HG02870 (cell line): Measurements from ENCODE around the gene IMPG1.

ENCODE experiments used
- ATAC-seq: cut with Tn5 transposase; IDR thresholded peaks from one replicate; pipeline ENCODE4 v1.9.1; 2021; ENCODE audit warnings: mild to moderate bottlenecking, moderate library complexity; ENCODE audit not compliant: unreplicated experiment

The IMPG1 gene, protein sequence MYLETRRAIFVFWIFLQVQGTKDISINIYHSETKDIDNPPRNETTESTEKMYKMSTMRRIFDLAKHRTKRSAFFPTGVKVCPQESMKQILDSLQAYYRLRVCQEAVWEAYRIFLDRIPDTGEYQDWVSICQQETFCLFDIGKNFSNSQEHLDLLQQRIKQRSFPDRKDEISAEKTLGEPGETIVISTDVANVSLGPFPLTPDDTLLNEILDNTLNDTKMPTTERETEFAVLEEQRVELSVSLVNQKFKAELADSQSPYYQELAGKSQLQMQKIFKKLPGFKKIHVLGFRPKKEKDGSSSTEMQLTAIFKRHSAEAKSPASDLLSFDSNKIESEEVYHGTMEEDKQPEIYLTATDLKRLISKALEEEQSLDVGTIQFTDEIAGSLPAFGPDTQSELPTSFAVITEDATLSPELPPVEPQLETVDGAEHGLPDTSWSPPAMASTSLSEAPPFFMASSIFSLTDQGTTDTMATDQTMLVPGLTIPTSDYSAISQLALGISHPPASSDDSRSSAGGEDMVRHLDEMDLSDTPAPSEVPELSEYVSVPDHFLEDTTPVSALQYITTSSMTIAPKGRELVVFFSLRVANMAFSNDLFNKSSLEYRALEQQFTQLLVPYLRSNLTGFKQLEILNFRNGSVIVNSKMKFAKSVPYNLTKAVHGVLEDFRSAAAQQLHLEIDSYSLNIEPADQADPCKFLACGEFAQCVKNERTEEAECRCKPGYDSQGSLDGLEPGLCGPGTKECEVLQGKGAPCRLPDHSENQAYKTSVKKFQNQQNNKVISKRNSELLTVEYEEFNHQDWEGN

DNA sequence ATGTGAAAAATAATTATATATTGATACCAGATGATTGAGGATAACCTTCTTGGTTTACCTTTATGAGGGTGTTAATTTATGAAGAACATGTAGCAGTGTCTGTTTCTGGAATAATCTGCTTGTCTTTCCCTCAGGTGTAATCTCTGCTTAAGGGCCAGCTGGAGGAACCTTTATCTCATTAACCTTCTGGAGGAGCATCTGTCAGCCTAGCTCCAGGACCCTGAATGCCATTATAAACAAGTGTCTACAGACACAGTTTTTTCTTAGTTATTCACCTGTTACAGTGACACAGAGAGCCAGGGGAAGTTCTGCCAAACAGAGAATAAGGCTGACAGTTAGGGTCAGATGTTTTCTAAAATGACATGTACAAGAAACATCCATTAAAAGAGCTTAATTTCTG is at the start of gene IMPG1:
IMPG1 (minus strand) TSS at position 101 of the 400 bp plus-strand sequence. CDS start 174 bp downstream, outside the sequence.
- no peak for ATAC-seq

DNA sequence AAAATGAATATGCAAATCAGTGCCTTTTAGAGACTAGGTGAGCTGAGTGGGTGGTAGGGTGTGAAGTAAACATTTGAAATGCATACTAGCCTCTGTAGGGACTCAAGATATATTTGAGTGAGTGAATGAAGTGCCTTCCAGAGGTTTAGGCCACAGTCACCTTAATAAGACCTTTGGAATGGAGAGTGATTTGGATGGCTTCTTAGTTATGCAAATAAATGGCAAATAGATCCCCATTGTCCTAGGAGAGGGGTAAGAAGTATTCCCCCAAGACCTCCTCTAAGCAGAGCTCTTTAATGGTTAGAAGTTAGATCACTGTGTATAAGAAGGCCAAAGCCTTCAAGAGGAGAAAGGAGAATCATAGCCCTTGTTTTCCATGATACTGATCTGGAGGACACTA is 47.8 kb upstream of the IMPG1 start:
- ATAC-seq = no peak

DNA sequence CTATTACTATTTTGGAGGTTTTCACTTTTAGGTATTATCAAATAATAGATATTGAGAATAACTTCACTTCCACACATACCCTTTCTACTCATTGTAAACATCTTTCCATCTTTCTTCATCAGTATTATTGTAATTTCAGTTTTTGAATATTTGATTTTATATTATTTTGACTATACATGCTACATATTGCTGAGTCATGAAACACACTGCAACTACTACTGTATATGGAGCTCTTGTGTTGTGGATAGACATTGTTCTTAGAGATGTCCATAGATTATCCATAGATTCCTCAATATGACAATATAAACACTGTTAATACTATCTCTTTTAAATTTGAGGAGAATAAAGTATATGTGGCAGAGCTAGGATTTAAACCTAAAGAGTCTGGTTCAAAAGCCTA is 819 bp upstream of the IMPG1 start:
- no peak for ATAC-seq

DNA sequence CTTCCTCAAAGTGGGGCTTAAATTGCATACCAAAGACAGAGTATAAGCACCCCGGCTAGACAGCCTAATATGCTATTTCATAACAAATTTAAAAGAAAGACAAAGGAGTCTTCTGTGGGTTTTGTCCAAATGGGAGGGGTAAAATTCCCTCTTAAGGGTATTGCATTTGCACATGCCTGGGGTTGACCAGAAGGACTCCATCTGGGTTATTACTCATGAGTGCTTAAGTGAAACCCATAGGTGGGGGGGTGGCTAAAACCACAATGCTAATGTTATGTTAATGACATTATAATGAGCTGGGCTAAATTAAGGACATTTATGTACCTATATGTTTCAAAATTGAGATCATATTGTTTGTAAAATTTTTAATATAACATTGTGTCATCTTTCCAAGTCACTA is 15.0 kb downstream of the IMPG1 start:
- no peak for ATAC-seq

DNA sequence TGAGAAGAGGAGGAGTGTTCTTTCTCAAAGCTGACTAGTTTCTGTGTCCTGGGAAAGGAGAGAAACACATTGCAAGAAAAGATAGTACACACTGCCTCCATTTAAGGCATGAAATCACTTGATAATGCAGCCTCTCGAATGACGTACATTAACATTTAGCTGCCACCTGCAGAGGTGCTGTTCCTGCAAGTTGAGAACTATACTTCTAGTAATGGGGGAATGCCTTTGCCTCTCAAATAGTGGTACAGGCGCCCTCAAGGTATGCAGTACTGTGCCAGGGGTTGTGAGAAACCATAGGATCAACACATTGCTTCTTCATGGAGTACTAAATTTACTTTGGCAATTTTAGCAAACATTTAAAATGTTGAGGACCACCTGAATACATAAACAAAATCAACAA is 20.1 kb downstream of the IMPG1 start:
- ATAC-seq = no peak

DNA sequence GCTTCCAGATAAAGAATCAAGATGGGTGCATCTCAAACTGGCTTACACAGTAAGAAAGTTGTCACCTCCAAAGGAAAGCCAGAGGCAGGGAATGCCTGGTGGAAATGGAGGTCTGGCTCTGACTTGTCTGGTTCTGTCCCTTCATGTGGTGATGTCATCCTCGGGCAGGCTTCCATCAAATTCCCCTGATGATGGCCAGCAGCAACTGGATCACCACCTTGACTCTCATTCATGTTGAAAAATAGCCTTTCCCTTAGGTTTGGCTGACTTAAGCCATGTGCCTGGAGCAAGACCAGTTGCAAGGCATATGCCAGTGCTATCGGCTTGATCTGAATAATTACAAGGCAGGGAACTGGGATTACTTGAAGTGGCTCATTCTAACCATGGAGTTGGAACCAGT is 28.8 kb downstream of the IMPG1 start:
- no peak for ATAC-seq

DNA sequence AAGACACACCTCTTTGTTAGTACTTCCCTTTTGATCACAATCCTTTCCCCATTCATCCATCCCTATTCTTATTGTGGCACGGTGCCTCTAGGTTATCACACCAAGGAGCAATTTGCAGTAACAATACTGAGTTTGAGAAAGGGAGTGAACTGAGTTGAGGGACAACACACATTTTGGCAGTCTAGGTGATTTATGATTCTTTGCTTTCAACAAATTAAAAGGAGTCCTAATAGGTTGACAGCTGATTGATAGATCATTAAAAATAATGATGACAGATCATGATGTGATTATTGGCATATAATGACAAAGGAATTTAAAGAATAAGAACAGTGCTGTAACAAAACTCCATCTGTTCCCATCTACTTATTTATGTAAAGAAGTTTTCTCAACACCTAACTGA is 36.7 kb downstream of the IMPG1 start:
- no peak for ATAC-seq

DNA sequence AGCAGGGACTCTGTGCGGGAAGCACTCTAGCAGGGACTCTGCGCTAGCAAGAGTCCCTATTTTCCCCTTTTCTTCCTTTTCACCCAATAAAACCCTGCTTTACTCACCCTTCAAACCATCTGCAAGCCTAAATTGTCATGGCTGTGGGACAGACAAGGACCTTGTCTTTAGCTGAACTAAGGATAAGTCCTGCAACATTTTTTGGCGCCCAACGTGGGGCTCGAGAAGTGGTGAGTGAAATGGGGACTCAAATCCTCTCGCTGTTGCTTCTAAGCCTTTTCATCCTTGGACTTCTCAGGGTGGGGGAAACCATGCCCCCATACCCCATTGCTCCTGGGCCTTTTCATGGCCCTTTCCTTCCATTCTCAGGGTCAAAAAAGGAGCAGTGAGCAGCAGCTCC is 46.4 kb downstream of the IMPG1 start:
- ATAC-seq = no peak

DNA sequence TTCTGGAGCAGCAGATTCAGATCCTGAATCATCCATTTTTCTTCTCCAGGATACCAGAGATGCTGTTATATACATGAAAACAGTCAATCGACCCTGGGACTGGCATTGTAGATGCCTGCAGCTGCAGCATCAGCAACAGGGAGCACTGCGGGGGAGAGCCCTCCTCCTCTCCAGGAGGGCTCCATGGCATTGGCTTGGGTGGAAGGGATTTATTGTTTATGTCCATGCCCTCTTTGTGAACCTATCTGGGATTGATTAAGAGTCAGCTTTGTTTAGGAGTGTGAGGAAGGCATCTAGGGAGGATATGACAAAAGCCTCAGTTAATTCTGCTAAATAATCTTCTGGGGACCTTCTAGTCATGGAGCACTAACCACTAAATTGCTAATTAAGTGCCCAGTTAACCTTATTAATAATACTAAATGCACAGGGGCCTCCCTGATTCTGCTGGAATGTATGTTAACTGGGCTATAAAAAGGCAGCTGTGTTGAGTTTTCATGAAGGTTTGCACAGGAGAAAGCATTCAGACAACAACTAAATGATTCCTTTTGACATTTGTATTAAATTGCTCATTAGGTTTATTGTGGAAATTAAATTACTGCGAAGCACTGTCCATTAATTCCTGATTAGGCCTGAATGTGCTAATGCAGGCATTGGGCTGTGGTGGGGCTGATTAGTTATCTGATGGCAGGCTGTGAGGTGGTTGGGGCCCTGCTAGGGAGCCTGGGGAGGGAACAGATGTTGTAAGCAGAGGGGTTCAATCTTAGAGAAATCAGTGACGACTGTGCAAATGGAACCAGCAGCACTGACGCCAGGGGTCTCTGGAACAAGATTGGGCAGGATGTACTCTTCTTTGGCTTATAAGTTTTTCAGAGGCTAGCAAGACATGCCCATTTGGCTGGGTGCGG is 57.6 kb downstream of the IMPG1 start:
- ATAC-seq = no peak

DNA sequence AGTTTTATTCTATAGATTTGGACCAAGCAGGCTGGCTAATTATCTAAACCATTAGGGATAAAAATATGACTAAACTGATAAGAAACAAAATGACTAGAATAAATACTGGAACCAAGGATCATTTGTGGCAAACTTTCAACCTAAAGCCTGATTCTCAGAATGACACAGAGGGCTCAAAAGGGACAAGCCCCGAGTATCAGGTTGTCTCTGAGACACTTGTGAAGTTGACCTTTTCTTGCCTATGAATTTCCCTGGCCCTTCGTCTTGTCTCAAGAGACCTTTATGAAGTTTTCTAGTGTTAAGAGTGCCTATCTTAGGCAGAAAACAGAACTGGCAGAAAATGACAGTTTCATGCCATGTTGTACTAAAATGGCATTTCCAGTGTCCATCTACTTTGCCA is 68.3 kb downstream of the IMPG1 start:
- ATAC-seq = peak; percentile 70

DNA sequence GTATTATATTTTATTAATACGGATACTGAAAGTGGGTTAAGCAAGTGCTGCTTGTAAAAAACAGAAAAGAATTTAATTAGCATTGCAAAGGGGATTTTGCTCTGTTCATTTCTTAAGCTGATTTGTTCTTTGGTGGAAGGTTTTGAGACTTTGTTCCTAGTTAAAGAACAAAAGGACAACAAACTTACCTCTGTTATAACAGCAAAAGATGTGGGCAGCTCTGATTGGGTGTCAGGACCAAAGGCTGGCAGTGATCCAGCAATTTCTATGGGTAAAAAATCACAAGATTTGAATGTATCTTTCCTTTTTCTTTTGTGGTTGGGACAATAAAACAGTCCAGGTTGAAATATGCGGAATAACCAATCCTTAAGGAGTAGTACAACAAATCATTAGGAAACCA is 68.8 kb downstream of the IMPG1 start:
- no peak for ATAC-seq

DNA sequence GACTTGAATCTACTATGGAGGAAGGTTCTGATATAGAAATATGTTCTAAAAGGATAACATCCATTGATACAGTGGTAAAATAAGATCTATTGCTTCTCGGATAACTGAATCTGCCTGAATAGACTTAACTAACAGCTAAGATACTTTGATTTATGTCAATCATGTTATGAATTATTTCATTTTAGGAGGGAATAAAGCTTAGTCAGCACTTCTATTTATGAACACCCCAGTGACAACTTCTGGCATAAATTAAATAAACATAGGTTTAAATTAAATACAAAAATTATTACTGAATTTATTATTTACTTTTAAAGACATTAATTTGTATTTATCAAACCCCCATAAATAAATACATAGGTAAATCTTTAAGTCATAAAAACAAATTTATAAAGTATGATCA is 69.3 kb downstream of the IMPG1 start:
- no peak for ATAC-seq

DNA sequence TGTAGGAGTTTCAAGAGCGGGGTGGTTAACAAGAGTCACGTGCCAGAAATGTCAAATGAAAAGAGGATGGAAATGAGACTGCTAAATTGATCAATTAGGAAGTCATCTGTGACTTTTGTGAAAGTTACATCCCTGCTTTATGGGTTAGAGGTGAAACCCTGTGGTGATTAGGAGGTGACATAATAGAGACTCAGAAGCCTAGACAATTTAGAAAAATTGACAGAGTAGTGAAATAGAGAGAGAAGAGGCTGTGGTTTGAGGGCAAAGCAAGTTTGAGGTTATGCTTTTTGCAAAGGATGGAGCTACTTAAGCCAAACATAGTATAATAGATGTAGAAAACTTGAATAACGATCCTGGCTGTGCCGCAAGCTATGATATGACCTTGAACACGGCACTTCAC is 71.8 kb downstream of the IMPG1 start:
- ATAC-seq = no peak

DNA sequence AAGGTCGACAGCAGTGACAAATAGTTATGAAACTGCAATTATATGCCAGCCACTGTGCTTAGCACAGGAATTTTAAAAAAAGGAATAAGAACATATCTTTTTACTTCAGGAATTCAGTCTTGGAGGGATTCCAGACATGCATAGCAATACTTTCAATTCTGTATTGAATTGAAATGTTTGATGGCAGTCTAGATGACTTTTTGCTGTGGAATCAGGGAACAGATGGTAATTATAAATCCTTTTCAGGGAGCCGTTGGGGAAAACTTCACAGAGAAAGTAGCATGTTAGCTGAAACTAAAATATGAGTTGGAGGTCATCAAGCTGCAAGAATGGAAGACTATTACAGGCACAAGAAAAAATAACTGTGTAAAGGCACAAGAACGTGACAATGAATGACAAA is 74.8 kb downstream of the IMPG1 start:
- ATAC-seq = no peak

DNA sequence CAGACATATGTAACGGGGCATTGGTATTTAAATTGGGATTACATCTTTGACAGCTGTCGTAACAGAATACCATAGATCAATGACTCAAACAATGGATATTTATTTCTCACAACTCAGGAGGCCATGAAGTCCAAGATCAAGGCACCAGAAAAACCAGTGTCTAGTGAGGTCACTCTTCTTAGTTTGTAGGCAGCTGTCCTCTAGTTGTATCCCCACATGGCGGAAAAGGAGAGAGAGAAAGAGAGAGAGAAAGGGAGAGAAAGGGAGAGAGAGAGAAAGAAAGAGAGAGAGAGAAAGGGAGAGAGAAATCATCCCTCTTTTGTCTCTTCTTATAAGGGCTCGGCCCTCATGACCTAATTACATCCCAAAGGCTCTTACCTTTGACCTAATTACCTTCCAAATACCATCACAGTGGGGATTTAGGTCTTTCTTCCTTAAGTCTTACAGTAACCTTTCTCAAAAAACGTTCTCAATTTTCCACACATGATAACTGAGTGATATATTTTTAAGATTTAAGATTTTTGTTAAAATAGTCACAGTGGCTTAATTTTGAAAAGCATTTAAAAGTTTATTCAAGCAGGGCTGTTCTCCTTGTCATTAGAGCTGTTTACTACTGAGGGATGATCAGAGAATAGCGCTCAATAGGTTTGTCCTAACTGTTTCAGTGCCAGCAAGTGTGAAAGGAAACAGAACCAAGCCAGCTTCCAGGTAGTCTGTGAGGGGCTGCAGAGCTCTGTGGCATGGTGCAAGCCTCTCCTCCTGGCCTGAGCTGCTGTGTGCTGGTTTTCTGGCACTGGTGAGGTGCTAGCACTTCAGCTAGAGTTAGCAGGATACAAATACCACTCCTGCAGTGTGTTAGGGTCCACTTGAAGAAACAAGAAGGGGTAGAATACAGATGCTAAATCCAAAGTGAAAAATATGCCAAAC is 79.0 kb downstream of the IMPG1 start:
- no peak for ATAC-seq

DNA sequence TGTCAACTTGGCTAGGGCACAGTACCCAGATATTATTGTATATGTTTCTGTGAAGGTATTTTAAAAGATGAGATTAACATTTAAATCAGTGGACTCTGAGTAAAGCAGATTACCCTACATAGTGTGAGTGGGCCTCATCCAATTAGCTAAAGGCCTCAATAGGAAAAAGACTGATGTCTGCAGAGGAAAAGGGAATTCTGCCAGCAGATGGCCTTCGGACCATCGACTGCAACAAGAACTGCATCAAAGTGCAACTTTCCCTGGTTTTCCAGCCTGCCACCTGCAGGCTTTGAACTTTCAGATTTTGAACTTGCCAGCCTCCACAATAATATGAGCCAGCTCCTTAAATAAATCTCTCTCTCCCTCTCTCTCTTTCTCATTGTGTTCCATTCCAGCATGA is 80.5 kb downstream of the IMPG1 start:
- no peak for ATAC-seq

DNA sequence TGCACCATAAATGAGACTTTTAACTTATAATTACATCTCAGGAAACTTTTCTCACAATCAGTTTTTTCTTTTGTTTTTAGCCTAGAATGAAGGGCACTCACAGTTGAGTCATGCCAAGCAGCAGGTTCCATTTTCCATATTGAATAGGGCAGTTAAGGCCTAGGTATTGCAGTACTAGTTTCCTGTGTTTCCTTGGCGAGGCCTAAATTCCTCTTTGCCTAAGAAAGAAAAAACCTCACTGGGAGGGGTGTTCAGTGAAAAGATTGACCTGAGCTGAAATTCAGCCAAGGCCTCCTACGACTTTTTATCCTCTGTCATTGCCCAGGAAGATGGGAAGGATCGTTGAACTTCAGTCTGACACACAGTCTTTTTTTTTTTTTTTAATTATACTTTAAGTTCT is 85.5 kb downstream of the IMPG1 start:
- no peak for ATAC-seq

DNA sequence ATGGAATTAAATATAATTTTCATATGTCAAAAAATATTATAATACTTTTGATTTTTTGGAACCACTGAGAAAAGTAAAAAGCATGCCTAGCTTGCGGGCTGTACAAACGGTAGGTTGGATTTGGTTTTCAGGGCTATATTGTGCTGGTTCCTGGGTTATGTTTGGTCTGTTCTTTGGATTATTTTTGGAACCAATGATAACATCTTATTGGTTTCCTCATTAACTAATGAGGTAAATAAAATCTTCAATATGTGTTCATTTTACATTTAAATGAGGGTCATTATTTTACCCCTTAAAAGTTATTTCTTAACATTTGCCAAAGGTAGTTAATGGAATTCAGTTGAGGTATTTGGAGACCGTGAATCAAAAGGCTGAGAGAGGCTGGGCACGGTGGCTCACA is 96.6 kb downstream of the IMPG1 start:
- no peak for ATAC-seq

DNA sequence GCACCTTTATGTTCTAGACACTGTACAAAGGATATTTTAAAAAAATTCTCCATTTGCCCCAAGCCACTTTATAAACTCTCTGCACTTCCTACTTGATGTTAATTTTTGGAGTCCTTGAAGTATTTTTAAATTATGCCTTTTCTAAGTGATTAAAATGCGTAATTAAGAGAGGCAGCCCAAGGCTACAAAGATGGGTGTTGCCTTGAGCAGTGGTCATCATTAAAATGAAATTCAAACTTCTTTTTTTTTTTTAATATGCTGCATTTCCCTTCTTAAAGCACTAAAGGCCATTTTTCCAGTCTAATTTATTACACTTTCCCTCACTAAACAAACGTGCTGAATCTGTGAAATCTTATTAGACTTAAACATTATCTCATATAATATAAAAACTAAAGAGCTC is 102.4 kb downstream of the IMPG1 start:
- ATAC-seq = no peak

DNA sequence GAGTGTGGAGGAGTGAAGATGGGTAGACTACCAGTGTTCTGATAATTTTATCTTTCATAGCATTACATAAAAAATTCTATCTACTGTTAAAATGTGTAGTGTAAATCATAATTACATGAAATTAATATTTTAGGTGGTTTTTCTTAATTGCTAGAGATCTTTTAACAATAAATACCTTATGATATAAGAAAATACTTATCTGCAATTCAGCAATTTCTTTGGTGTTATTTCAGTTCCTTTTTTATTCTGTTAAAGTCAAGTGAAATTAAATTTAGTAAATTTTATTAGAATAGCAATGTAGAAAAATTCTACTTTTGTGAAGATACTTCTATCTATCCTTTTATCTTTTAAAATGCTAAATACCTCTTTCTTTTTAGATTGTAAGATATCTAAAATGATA is 104.3 kb downstream of the IMPG1 start:
- no peak for ATAC-seq
